Activated T-helper 1 cell treated with anti-CD3 and anti-CD28 coated beads, Interleukin-2, amount 50 U/mL, for 16 hours (primary cell): ENCODE results near the gene CLCF1.
"Not testable (repeated sequence)": the region's sequence is repeated elsewhere in the genome, so short reads cannot be mapped to it uniquely, and the experiment has no call there.

ENCODE experiments used
- DNase-seq, 2 donors: peaks; one replicate each; pipeline ENCODE4 v3.0.0-alpha.2; 2020; ENCODE audit warnings: low read depth in 1 of 2, low spot score in 1 of 2

The CLCF1 gene

GRCh38 chr11:67409261-67409666 lies 35.9 kb upstream of the CLCF1 start:
- DNase-seq = peak; percentile 51 to 61

GRCh38 chr11:67408437-67409200 lies 35.2 kb upstream of the CLCF1 start:
- no peak for DNase-seq

DNA sequence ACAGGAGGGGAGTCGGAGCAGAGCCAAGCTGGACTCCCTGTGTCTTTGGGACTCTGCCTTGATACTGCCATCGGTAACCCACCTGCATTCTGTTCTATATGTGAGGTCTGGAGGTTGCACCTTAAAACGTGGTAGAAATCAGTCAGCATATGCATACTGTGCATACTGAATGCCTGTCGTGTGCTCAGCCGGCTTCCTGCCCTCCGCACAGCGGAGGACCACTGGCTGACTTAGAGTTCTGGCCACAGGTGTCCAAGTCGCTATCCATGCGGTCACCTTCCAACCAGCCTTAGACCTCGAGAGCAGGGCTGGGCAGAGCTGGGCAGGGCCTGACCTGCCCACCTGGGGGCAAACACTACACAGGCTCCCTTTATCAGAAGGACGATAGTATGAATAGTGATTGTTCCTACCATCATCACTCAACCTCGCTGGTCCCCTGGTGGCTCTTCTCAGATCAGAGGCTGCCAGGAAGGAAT lies 34.3 kb upstream of the CLCF1 start:
- DNase-seq = no peak

DNA sequence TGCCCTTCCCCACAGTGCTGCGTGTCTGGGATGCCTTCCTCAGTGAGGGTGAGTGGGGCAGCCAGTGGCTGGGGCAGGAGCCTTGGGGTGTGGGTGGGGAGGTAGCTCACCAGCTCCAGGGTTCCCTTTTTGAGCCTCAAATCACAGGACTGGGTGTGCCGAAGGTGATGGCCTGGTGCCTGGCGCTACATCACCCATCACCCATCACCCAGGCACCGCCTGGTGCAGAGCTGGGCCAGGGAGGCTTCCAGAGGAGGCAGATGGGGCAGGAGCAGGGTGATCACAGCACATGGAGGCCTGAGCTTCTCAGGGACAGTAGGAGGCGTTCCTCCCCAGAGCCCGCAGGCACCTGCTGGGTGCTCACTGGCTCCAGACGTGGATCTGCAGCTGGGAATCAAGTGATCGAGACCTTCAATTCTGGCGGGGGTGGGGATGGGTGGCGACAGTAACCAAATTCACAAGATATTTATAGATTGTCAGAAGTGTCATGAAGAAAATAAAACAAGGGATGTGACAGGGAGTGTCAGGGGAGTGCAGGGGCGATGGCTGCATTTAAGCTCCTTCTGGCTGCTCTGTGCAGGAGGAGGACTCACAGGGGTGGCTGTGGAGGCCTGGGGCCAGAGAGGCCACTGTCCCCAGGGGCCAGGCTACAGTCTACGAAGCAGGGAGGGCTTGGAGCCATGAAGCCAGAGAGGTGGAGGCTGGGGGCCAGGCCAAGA lies 33.7 kb upstream of the CLCF1 start:
- DNase-seq = no peak

DNA sequence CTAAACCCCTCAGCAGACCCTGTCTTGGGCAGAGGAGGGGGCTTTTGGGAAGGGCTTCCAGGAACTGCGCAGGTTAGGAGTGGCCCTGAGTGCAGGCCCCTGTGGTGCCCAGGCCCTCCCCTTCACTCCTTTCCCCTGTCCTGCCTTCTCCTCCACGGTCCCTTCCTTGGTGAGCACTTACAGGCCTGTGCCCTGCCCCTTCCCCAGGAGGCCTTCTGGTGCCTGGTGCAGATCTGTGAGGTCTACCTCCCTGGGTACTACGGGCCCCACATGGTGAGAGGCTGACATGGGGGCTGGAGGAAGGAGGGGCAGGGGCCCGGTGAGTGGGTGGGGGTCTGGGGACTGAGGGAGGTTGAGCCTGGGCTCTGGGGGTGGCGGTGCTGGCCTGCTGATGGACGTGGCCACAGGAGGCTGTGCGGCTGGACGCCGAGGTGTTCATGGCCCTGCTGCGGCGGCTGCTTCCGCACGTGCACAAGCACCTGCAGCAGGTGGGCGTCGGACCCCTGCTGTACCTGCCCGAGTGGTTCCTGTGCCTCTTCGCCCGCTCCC lies 33.1 kb upstream of the CLCF1 start:
- no peak for DNase-seq

- no peak for DNase-seq
These were observed 32.4 kb upstream of the CLCF1 start for GRCh38 chr11:67405688-67406339.

DNA sequence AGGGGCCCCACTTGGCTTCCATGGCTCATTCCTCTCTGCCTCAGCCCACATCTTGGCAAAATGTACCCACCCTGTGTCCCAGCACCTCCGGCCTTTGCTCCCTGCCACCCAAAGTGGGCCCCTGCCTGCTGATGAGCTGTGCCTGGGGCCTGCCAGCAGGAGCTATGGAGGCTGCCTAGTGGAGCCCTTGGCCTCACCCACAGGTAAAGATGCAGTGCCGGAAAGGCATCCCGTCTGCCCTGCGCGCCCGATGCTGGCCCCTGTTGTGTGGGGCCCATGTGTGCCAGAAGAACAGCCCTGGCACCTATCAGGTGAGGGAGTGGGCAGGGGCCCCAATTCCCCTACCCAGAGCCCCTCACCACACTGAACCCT lies 31.8 kb upstream of the CLCF1 start:
- no peak for DNase-seq

DNA sequence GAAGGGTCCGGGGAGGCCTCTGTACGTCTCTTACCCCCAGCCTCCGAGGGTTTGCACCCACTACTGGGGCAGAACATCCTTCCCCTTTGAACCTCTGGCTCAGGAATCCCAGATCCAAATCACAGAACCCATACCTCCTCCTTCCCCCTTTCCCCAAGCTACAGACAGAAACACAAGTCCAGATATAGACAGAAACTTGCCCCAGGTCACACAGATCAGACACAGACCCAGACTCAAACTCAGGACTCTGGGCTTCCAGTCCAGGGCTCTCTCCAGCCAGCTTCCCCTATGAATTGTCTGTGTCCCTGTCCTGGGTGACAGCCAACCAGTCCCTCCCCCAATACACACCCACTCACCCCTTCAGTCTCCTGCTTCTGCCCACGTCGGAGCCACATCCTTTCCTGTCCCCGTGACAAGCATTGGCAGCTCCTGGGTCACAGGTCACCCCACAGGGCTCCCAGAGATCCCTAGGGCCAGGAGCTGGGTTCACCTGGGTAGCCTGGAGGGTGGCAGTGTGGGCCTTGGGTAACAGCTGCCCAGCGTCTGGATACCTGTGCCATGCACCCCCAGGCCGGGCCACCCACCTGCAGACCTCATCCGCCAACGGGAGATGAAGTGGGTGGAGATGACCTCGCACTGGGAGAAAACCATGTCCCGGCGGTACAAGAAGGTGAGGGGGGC lies 31.3 kb upstream of the CLCF1 start:
- DNase-seq = no peak

DNA sequence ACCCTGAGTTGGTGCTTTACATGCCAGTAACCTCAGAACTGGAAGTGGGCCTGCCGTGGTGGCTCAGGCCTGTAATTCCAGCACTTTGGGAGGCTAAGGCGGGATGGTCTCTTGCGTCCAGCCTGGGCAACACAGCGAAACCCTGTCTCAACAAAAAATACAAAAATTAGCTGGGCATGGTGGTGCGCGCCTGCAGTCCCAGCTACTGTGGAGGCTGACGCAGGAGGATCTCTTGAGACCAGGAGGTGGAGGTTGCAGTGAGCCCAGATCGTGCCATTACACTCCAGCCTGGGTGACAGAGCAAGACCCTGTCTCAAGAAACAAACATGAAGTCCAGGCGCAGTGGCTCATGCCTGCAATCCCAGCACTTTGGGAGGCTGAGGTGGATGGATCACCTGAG lies 29.7 kb upstream of the CLCF1 start:
- DNase-seq = not testable (repeated sequence)

- not testable (repeated sequence) for DNase-seq
These were observed 28.9 kb upstream of the CLCF1 start for GRCh38 chr11:67402192-67402839.

DNA sequence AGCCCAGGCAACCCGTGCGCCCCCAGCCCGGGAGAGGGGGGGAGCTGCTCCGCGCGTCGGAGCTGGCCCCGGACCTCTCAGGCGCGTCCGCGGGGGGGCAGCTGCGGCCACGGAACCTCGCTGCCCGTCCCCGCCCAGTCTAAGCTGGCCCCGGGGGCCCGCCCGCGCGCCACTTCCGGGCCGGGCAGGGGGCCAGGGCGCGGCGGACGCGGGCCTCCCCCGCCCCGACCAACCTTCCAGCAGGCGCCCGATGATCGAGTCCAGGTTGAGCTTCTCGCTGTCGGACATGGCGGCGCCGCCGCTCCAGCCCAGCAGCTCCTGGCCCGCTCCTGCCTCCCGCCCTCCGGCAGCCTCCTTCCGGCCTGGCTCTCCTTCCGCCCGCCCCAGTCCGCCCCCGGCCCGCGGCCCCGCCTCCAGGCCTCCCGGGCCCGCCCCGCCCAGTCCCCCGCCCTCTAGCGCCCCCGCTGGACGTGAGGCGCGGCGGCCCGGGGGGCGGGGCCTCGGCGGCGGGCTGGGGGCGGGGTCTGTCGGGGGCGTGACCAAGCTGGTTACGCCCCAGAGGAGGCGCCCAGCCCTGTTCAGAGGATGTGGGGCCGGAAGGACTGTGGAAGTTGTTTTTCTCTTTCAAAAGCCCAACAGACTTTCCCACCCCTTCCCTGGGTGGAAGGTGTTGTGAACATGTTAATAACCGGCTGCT lies 28.2 kb upstream of the CLCF1 start, which contains the start of gene PPP1CA:
TSS of gene PPP1CA (minus strand) at position 364 of the 697 bp plus-strand sequence. CDS start at position 288, 76 bp downstream.
- DNase-seq = peak; percentile 85 to 90

DNA sequence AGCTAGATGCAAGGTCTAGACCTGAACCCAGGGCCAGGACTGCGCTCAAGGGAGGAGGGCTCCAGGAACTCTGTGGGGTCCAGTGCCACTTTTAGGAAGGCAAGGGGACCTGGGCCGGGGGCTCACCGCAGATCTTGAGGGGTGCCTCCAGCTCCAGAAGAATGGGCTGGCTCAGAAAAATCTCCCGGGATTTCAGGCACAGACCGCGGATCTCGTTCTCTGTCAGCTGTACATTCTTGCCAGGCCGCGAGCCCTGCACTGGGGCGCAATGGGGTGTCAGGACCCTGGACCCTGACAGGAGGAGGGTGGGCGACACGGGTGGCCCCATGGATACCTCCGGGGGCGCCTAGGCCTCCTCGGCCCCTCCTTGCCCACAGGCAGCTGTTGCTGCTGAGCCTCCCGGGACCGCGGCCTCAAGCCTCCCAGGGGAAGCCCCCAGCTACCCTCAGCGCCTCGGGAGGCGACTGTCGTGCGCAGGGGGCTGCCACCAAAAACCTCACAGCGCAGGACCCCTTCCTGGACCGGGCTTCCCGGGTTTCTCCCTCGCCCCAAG lies 27.6 kb upstream of the CLCF1 start:
- no peak for DNase-seq

DNA sequence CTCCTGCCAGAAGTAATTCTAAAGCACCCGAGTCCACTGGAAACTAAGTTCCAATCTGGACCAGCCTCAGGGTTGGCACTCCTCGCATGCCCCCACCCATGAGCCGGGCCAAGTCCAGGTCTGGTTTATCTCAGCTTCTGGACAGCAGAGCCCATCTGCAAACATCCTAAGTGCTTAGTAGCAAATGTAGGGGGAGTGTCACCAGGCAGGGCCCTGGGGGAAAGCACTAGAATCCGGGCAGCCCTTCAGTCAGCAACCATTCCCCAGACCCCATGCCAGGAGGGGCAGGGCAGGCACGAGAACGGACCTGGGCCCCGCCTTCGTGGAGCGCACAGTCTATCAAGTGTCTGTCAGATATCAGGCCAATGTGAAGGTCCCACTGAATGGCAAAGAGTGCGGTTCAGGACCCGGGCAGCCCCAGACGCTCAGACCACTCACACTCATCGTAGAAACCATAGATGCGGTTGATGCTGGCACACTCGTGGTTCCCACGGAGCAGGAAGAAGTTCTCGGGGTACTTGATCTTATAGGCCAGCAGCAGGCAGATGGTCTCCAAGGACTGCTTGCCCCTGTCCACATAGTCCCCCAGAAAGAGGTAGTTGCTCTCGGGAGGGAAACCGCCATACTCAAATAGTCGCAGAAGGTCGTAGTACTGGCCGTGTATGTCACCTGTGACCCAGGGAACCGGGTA lies 27.0 kb upstream of the CLCF1 start:
- DNase-seq = no peak

DNA sequence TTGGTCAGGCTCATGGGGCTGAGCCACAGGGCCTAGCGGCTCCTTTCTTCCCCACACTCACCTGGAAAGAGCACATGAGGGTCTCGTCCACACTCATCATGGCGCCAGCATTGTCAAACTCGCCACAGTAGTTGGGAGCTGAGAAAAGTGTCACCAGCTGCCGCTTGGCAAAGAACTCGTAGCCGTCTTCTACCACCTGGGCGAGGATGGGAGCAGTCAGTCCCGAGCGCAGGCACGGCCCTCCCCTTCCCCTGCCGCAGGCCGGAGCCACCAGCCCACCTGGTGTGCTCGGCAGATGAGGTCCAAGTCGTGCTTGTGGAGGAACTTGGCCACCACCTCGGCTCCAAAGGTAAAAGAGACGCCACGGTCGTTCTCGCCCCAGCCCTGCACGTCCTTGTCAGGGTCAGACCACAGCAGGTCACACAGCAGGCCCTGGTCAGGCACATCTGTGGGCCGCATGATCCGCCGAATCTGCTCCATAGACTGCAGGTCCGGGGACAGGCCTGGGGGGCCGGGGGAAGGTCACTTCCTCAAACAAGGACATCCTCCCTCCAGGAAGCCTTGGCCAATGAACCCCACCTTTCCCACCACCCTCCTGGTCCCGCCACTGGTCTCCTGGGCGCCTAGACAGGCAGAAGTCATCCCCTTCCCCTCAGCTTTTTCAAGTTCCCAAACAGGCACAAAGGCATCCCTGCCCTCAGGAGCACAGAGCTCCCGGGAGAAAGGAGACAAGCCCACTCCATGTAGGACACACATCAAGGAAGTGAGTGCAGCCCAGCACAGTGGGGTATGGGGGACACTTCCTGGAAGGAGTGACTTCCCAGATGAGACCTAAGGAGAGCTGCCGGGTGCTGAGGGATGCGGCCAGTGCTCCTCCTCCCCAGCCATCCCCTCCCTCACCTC lies 25.5 kb upstream of the CLCF1 start:
- DNase-seq = no peak

DNA sequence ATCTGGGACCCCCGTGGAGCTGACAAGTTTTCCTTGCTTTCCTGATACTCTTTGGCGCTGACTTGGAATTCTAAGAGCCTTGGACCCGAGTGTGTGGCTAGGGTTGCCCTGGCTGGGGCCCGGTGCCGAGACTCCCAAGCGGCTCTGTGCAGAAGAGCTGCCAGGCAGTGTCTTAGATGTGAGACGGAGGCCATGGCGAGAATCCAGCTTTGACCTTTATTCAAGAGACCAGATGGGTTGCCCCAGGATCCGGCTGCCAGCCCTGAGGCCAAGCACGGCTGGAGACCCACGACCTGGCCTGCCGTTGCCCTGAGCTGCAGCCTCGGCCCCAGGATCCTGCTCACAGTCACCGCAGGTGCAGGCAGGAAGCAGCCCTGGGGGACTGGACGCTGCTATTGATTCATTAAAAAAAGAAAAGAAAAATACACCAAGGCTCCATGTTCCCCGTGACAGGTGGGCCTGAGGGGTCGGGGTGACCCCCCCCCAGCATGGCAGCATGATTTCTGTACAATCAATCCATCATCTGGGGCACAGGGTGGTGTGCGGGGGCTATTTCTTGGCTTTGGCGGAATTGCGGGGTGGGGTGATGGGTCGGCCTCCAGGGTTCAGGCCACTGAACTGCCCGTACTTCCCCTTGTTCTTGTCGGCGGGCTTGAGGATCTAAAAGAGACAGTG lies 24.7 kb upstream of the CLCF1 start:
- DNase-seq = no peak

DNA sequence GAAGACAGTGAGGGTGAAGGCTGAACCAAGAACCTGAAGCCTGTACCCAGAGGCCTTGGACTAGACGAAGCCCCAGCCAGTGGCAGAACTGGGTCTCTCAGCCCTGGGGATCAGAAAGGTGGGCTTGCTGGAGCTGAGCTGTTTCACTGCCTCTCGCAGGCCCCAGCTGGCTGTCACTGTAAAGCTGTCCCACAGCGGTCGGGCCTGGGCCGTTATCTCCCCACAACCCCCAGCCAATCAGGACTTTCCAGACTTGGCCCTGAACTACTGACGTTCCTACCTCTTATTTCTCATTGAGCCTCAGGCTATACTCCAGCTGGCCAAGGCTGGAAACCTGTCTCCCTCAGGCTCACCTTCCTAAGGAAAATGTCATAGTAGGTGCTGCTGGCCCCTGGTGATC lies 24.1 kb upstream of the CLCF1 start:
- DNase-seq = no peak

GRCh38 chr11:67396587-67397389 lies 23.4 kb upstream of the CLCF1 start:
- no peak for DNase-seq
